ENCODE measurements around the gene GPATCH8. TPM values are rescaled to one million over a fixed set of nuclear protein-coding genes. Genes with fewer than 3 reads are reported as not detected.

The GPATCH8 gene
- total RNA-seq, 1 donor from 2014 or later = 51.5 TPM

GRCh38 chr17:44451016-44451627 lies 52.1 kb downstream of the GPATCH8 start:
- Mint-ChIP-seq H3K27me3 (no peaks in the 10 kb centered on the region), H3K27ac (no peak overlapping the region), H3K4me1 (ENCODE audit: unreplicated experiment) (no peaks in the 10 kb centered on the region), H3K4me3 (no peak overlapping the region), H3K9me3 (no peaks in the 10 kb centered on the region), H3K36me3 (peaks cover 3% of the 10 kb centered on the region)
- TF ChIP-seq CTCF (conservative IDR thresholded peaks at IDR 0.05) = no peak
- DNase-seq (ENCODE audit: extremely low spot score, unreplicated experiment) = no peak

- no peaks in the 10 kb centered on the region for H3K4me1 Mint-ChIP-seq (ENCODE audit: unreplicated experiment)
- no peak for DNase-seq (ENCODE audit: extremely low spot score, unreplicated experiment)
- H3K27ac Mint-ChIP-seq = no peak overlapping the region
- H3K27me3 Mint-ChIP-seq = no peaks in the 10 kb centered on the region
- H3K36me3 Mint-ChIP-seq = peaks cover 3% of the 10 kb centered on the region
- no peak for TF ChIP-seq CTCF (conservative IDR thresholded peaks at IDR 0.05)
- no peak overlapping the region for H3K4me3 Mint-ChIP-seq
- no peaks in the 10 kb centered on the region for H3K9me3 Mint-ChIP-seq
Observed at GRCh38 chr17:44448412-44448811, 54.8 kb downstream of the GPATCH8 start.

GRCh38 chr17:44444735-44445105 lies 58.5 kb downstream of the GPATCH8 start:
- Mint-ChIP-seq H3K27me3 (no peaks in the 10 kb centered on the region), H3K36me3 (no peaks in the 10 kb centered on the region), H3K4me3 (no peak overlapping the region), H3K27ac (no peak overlapping the region), H3K9me3 (no peaks in the 10 kb centered on the region), H3K4me1 (ENCODE audit: unreplicated experiment) (no peaks in the 10 kb centered on the region)
- DNase-seq (ENCODE audit: extremely low spot score, unreplicated experiment) = no peak
- no peak for TF ChIP-seq CTCF (conservative IDR thresholded peaks at IDR 0.05)

GRCh38 chr17:44442806-44443205 lies 60.4 kb downstream of the GPATCH8 start:
- Mint-ChIP-seq H3K36me3 (peaks cover 5% of the 10 kb centered on the region), H3K4me1 (ENCODE audit: unreplicated experiment) (peaks cover 12% of the 10 kb centered on the region), H3K27ac (no peak overlapping the region), H3K27me3 (no peaks in the 10 kb centered on the region), H3K9me3 (no peaks in the 10 kb centered on the region), H3K4me3 (no peak overlapping the region)
- TF ChIP-seq CTCF (conservative IDR thresholded peaks at IDR 0.05) = no peak
- DNase-seq (ENCODE audit: extremely low spot score, unreplicated experiment) = no peak

GRCh38 chr17:44439168-44439567 lies 64.0 kb downstream of the GPATCH8 start:
- no peak for DNase-seq (ENCODE audit: extremely low spot score, unreplicated experiment)
- H3K27me3 Mint-ChIP-seq = no peaks in the 10 kb centered on the region
- H3K4me3 Mint-ChIP-seq = no peak overlapping the region
- peaks cover 11% of the 10 kb centered on the region for H3K36me3 Mint-ChIP-seq
- H3K9me3 Mint-ChIP-seq = no peaks in the 10 kb centered on the region
- peaks cover 12% of the 10 kb centered on the region for H3K4me1 Mint-ChIP-seq (ENCODE audit: unreplicated experiment)
- H3K27ac Mint-ChIP-seq = no peak overlapping the region
- no peak for TF ChIP-seq CTCF (conservative IDR thresholded peaks at IDR 0.05)

GRCh38 chr17:44438636-44439035 lies 64.6 kb downstream of the GPATCH8 start:
- Mint-ChIP-seq H3K4me1 (ENCODE audit: unreplicated experiment) (peaks cover 12% of the 10 kb centered on the region), H3K27me3 (no peaks in the 10 kb centered on the region), H3K36me3 (peaks cover 11% of the 10 kb centered on the region), H3K27ac (peak overlapping the region; percentile 8), H3K4me3 (no peak overlapping the region), H3K9me3 (no peaks in the 10 kb centered on the region)
- no peak for TF ChIP-seq CTCF (conservative IDR thresholded peaks at IDR 0.05)
- DNase-seq (ENCODE audit: extremely low spot score, unreplicated experiment) = no peak
